A549 (cell line): ENCODE data around the gene CPT1B.

Experiments
- CTCF ChIP-seq: fragments of >200 bp; sonication (Bioruptor Twin); formaldehyde crosslinking; IDR thresholded peaks from 3 replicates; pipeline ENCODE4 v1.5.1; 2016
- EP300 ChIP-seq, 2 experiments: fragments of >200 bp; sonication (Bioruptor Twin); formaldehyde crosslinking; IDR thresholded peaks; 2 replicates in 1 of 2; 3 replicates in 1 of 2; pipeline ENCODE4 v1.6.1; 2016 to 2017

- TF ChIP-seq CTCF (no peak), EP300 (IDR thresholded peaks at IDR 0.05) (no peak)
Measured at GRCh38 chr22:50519151-50519550, 59.1 kb downstream of the CPT1B start.
